HG02852 (cell line): ENCODE results near the gene DUOXA1.
"Not testable (repeated sequence)": the region's sequence is repeated elsewhere in the genome, so short reads cannot be mapped to it uniquely, and the experiment has no call there.

Experiments used
- ATAC-seq: cut with Tn5 transposase; IDR thresholded peaks from one replicate; pipeline ENCODE4 v1.9.1; 2021; ENCODE audit warnings: mild to moderate bottlenecking, moderate library complexity; ENCODE audit not compliant: unreplicated experiment

DUOXA1 gene

DNA sequence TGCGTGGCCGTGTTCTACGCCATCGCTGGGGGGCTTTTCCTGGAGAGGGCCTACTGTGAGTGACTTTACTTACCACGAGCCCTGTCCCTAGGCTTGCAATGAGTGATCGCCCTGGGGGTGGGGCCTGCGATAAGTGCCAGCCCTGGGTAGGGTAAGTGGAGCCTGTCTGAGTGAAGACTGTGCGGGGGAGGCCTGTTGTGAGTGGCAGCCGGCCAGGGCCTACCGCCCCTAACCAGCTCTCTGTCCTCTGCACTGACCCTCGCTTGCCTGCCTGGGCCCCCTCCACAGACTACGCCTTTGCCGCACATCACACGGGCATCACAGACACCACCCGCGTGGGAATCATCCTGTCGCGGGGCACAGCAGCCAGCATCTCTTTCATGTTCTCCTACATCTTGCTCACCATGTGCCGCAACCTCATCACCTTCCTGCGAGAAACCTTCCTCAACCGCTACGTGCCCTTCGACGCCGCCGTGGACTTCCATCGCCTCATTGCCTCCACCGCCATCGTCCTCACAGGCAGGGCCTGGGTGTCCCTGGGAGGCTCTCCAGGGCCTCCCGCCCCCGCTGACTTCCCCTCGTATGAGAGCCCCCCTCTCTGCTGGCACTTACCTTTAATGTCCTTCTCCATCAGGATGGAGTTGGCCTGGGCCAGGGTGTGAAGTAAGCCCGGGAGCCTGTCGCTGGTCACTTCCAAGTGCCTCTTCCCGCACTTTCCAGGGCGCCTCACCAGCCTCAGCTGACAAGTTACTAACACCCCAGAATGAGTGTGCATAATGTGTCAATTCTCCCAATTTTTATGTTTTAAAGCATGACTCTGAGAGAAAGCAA lies 22.5 kb upstream of the DUOXA1 start:
- no peak for ATAC-seq

DNA sequence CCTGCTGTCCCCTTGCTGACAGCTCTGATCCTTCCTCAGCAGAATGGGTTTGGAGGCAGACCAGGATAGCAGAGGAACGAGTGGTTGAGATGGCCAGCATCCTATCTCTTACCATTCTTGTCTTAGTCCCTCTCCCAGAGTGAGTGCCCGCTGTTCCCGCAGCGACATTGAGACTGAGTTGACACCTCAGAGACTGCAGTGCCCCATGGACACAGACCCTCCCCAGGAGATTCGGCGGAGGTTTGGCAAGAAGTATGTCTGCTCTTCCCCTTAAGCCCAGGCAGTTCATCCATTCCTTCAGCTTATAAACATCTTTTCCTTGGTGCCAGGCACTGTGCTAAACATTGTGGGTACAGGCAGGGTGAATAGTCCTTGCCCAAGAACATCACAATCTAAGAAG lies 21.3 kb upstream of the DUOXA1 start:
- ATAC-seq = no peak

DNA sequence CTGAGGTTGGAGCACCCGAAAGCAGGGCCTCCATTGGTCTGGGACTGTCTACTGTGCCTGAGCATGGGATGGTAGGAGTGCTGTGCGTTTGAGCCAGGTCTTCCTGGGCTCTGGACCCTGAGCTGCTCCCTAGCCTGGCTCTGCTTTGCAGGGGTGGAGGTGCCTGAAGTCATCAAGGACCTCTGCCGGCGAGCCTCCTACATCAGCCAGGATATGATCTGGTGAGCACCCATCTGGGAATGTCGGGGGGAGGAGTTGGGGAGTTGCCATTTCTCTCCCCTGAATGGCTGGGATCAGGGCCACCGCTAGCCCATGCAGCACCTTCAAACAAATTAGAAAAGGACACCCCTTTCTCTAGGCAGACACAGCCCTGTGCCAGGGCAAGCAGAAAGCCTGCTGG lies 20.8 kb upstream of the DUOXA1 start:
- no peak for ATAC-seq

GRCh38 chr15:45149060-45149459 lies 19.4 kb upstream of the DUOXA1 start:
- ATAC-seq = no peak

- no peak for ATAC-seq
Measured at GRCh38 chr15:45148076-45149059, 18.7 kb upstream of the DUOXA1 start.

DNA sequence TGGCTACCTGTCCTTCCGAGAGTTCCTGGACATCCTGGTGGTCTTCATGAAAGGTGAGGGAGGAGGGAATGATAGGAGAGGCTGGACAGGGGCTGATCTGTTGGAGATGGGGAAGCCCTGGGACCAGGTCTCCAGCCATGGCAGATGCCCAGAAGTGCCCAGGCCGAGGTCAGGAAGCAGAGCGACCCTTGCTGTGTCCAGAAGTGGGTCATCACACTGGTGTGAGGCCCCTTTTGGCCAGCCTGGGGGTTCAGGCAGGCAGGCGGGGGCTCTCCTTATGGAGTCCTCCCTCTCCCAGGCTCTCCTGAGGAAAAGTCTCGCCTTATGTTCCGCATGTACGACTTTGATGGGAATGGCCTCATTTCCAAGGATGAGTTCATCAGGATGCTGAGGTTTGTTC lies 17.9 kb upstream of the DUOXA1 start:
- no peak for ATAC-seq

DNA sequence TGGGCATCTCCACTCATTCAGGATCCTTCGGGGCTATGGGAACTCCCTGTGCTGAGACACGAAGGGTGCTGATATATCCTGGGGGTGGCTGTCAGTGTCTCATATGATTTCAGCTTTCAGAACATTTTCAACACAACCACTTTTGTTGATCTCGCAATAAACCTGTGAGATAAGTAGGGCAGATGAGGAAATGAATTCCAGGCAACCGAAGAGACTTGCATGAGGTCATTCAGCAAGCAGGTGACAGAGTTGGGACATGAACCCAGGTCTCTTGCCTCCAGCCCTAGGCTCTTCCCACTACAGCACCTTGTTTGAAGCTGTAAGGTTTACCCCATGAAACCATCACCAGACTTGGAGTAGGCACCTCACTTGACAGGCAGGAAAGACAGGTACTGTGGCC lies 16.7 kb upstream of the DUOXA1 start:
- ATAC-seq = no peak

- no peak for ATAC-seq
Measured at GRCh38 chr15:45144775-45145174, 15.1 kb upstream of the DUOXA1 start.

- ATAC-seq = no peak
Measured at GRCh38 chr15:45143946-45144345, 14.3 kb upstream of the DUOXA1 start.

DNA sequence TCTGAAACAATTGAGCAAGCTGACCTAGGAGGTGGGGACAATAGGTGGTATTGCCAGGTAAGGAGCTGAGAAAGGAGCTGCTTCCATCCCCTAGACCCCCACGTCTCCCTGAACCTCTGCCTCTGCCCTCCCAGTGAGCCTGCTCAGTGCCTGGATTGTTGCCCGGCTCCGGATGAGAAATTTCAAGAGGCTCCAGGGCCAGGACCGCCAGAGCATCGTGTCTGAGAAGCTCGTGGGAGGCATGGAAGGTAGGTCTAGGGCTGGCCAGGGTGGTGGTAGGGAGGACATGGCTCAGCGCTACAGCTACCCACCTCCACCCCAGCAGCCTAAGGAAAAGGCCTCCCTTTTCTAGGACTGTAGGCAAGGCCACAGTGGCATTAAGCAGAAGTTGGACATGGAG lies 13.4 kb upstream of the DUOXA1 start:
- no peak for ATAC-seq

DNA sequence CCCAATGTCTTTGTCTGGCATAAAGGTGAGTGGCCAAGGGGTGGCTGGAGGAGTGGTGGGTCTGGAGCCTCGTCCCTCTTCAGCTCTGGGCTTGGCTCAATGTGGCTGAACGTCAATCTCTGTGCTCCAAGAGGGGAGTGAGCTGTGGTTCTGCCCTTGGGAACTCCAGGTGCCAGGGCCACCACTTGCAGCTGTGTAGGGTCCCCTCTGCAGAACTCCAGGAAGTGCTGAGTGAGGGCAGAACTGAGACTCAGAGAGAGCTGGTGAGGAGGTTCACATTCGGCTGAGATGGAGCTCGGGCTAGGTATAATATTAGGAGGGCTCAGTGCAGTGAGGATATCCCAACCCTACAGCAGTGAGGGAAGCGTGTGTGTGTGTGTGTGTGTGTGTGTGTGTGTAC lies 11.7 kb upstream of the DUOXA1 start:
- no peak for ATAC-seq

DNA sequence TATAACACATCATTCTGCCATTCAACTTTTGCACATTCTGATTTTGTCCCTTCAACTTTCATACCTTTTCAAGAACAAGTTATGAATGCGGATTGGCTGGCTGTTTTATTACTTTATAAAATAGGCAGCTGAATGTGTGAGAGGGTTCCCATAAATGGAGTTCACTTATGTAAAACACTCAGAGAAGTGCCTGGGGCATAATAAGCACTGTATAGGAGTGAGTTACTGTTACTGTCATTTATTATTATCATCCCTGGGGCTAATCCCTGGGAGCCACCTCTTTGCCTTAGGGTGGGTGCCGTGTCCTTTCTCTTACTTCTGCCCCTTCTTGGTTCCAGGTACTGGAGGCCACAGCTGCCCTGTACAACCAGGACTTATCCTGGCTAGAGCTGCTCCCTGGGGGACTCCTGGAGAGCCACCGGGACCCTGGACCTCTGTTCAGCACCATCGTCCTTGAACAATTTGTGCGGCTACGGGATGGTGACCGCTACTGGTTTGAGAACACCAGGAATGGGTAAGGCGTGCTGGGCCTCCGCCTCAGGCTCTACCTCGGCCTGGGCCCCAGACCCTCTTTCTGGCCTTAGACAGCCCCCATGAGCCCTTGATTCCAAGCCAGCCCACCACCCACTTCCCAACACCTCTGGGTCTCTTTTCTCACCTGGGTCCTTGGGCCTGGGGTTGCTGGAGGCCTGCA lies 11.0 kb upstream of the DUOXA1 start:
- no peak for ATAC-seq

DNA sequence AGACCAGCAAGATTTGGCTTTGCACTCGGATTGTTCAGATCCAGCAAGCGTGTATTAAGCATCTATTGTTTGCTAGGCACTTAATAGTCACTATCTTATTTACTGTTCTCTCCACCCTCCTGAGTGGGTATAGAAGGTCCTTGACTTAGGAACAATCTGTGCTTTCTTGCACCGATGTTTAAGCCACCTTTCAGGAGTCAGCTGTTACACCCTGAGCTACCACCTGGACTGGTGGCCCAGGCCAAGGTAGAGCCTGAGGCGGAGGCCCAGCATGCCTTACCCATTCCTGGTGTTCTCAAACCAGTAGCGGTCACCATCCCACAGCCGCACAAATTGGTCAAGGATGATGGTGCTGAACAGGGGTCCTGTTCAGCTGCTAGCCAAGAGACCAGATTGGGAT lies 10.1 kb upstream of the DUOXA1 start:
- no peak for ATAC-seq

DNA sequence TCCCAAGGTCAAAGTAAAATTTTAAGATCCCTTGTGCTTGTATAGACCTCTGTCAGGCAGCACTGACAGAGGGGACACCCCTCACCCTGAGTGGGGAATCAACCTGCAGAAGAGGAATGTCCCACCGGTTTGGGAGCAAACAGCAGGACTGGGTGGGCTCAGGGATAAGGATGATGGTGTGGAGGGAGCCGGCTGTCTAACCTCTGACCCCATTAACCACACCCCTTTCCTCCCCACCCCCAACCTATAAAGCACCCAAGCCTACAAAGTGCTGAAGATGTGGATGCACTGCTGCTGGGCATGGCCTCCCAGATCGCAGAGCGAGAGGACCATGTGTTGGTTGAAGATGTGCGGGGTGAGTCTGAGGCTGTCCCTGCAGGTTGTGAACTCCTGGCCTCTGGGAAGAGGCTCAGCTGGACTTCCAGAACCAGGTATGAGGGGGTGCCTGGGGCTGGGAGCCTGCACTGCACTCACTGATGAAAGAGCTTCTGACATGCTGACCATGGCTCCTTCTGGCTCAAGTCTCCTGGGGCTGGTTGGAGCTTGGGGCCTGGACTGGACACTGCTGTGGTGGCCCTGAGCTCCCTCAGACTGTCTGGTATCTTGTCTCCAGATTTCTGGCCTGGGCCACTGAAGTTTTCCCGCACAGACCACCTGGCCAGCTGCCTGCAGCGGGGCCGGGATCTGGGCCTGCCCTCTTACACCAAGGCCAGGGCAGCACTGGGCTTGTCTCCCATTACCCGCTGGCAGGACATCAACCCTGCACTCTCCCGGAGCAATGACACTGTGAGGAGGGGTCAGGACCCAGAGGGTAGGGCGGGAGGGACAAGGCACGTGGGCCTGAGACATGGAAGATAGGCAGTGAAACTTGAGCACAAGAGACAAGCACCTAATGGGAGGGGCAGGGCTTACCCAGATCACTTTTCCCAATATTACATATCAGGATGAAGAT lies 9.4 kb upstream of the DUOXA1 start:
- no peak for ATAC-seq

GRCh38 chr15:45137703-45138102 lies 8.0 kb upstream of the DUOXA1 start:
- no peak for ATAC-seq

- no peak for ATAC-seq
Measured at GRCh38 chr15:45136378-45136764, 6.7 kb upstream of the DUOXA1 start.

DNA sequence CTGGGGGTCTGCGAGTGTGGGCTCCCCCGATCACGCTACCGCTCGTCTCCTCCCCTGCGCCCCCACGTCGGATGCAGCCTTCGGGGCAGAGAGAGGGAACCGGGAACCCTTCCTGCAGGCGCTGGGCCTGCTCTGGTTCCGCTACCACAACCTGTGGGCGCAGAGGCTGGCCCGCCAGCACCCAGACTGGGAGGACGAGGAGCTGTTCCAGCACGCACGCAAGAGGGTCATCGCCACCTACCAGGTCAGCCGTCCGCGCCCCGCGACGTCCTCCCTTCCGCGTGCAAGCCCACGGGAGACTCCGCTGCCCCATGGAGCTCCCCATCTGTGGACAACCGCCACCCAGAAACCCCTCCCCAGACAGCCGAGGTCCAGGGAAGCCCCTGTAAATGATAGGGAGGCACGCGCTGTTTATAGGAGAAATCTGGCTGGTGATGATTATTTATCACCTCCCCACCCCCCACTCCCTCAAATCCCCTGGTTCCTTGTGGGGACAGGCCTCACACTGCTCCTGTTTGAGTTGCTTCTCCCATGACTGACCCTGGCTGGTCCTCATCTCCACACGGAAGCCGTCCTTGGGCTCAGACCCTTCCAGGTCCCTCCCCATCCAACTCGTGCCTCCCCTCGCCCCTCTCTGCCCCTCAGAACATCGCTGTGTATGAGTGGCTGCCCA lies 6.2 kb upstream of the DUOXA1 start:
- not testable (repeated sequence) for ATAC-seq

- no peak for ATAC-seq
Measured at GRCh38 chr15:45134682-45135604, 5.3 kb upstream of the DUOXA1 start.

DNA sequence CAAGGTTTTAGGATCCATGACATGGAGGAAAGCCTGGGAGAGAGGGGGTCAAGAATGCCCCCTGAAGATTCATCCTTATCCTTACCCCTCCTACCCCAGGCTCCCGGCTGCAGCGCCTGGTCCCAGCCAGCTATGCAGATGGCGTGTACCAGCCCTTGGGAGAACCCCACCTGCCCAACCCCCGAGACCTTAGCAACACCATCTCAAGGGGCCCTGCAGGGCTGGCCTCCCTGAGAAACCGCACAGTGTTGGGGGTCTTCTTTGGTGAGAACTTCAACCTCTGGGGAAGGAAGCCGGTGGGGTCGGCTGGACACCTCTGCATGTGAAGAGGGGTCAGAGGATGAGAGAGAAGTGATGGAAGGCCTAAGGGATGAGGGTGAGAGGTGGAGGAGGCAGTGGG lies 4.4 kb upstream of the DUOXA1 start:
- no peak for ATAC-seq
